Endothelial cell of umbilical vein (primary cell): ENCODE measurements around the gene MMP27. TPM values are rescaled to one million over a fixed set of nuclear protein-coding genes. Genes with fewer than 3 reads are reported as not detected.

Experiments used
- BruUV-seq: library from RNA; stranded (reverse); fragments of 400-500 nt; replicated peaks from 2 replicates; lab custom pipeline; 2021; lab: Mats Ljungman, UMichigan
- CTCF ChIA-PET: fragments of 300-600, 350-600 bp; sonication (Branson Sonifier 250); formaldehyde crosslinking; loops from one replicate; lab custom pipeline; 2021; ENCODE audit warnings: antibody characterized with exemption, inconsistent platforms; lab: Charles Lee
- POLR2A ChIA-PET: fragments of 300-600, 350-600 bp; sonication (Branson Sonifier 250); formaldehyde crosslinking; loops from one replicate; lab custom pipeline; 2021; ENCODE audit warnings: antibody characterized with exemption, inconsistent platforms; lab: Charles Lee
- DNase-seq: peaks from one replicate; pipeline ENCODE4 v3.0.0-alpha.2; 2011; ENCODE audit warnings: low read depth, low spot score
- FAIRE-seq: peaks from 2 replicates; lab custom pipeline; 2011; peaks lifted over from hg19 to GRCh38; lab: Jason Lieb, UNC
- H2AFZ ChIP-seq: 2 replicates; pipeline ENCODE4 v1.6.0; 2012; ENCODE audit warnings: low read depth, low read length, control low read depth, inconsistent platforms
- H3K27ac ChIP-seq: 2 replicates; pipeline ENCODE4 v1.5.1; 2011; ENCODE audit warnings: low read depth, mild to moderate bottlenecking, control low read depth, low read length, moderate library complexity; ENCODE audit not compliant: insufficient read depth
- H3K27me3 ChIP-seq, 2 experiments: 2 replicates each; pipeline versions ENCODE4 v1.6.0 to v1.6.1; 2011; ENCODE audit warnings: low read length in 2 of 2, mixed read lengths in 1 of 2; ENCODE audit not compliant: control insufficient read depth in 2 of 2, insufficient read depth in 2 of 2
- H3K36me3 ChIP-seq, 2 experiments: 2 replicates in 1 of 2; 3 replicates in 1 of 2; pipeline ENCODE4 v1.5.1; 2011; ENCODE audit warnings: low read length in 2 of 2, mild to moderate bottlenecking in 1 of 2, moderate library complexity in 1 of 2; ENCODE audit not compliant: control insufficient read depth in 2 of 2, insufficient read depth in 2 of 2; ENCODE audit errors: extremely low read depth in 1 of 2
- H3K4me1 ChIP-seq: 3 replicates; pipeline ENCODE4 v1.5.1; 2011; ENCODE audit warnings: mild to moderate bottlenecking, low read length; ENCODE audit not compliant: control insufficient read depth, insufficient read depth; ENCODE audit errors: extremely low read depth
- H3K4me2 ChIP-seq: 2 replicates; pipeline ENCODE4 v1.6.1; 2011; ENCODE audit warnings: low read length, control low read depth, mixed read lengths; ENCODE audit not compliant: insufficient read depth
- H3K4me3 ChIP-seq, 3 experiments: fragments of 200-600 bp in 1 of 3; sonication (generic), shearing (Covaris generic) in 1 of 3; replicated peaks in 1 of 3; 2 replicates each; pipeline ENCODE4 v1.5.1; 2011 to 2016; ENCODE audit warnings: control low read depth in 3 of 3, low read length in 3 of 3, mild to moderate bottlenecking in 2 of 3, inconsistent platforms in 1 of 3, low read depth in 1 of 3, moderate library complexity in 1 of 3; ENCODE audit not compliant: insufficient read depth in 1 of 3
- H3K79me2 ChIP-seq: 2 replicates; pipeline ENCODE4 v1.6.0; 2012; ENCODE audit warnings: low read length, inconsistent platforms; ENCODE audit not compliant: control insufficient read depth, insufficient read depth
- H3K9ac ChIP-seq: replicated peaks from 2 replicates; pipeline ENCODE3; 2011; ENCODE audit warnings: low read length, control low read depth; ENCODE audit not compliant: insufficient read depth; ENCODE audit errors: extremely low read depth
- H3K9me1 ChIP-seq: replicated peaks from 3 replicates; pipeline ENCODE4 v1.6.0; 2011; ENCODE audit warnings: mild to moderate bottlenecking, low read length; ENCODE audit not compliant: control insufficient read depth, insufficient read depth; ENCODE audit errors: extremely low read depth
- H3K9me3 ChIP-seq: replicated peaks from 2 replicates; pipeline ENCODE4 v1.5.1; 2012; ENCODE audit warnings: low read length, inconsistent platforms; ENCODE audit not compliant: control insufficient read depth, insufficient read depth
- H4K20me1 ChIP-seq: replicated peaks from 2 replicates; pipeline ENCODE3; 2011; ENCODE audit warnings: mild to moderate bottlenecking, low read length; ENCODE audit not compliant: control insufficient read depth, insufficient read depth; ENCODE audit errors: extremely low read depth
- CTCF ChIP-seq, 2 donors: IDR thresholded peaks; 1 replicate in 1 of 2; 2 replicates in 1 of 2; pipeline ENCODE4 v1.5.1; 2011; ENCODE audit warnings: low read length in 2 of 2, mild to moderate bottlenecking in 2 of 2, moderate library complexity in 2 of 2, control low read depth in 1 of 2, inconsistent platforms in 1 of 2, low read depth in 1 of 2; ENCODE audit not compliant: insufficient read depth in 1 of 2; ENCODE audit errors: extremely low read depth in 1 of 2
- EZH2 ChIP-seq: IDR thresholded peaks from 2 replicates; pipeline ENCODE4 v1.6.1; 2012; ENCODE audit warnings: borderline replicate concordance, low read depth, mild to moderate bottlenecking, moderate library complexity, low read length, inconsistent platforms; ENCODE audit not compliant: severe bottlenecking
- FOS ChIP-seq: IDR thresholded peaks from 2 replicates; pipeline ENCODE4 v1.6.1; 2011; ENCODE audit warnings: mild to moderate bottlenecking, low read length, moderate library complexity, borderline replicate concordance; ENCODE audit not compliant: insufficient read depth
- GATA2 ChIP-seq: IDR thresholded peaks from 2 replicates; pipeline ENCODE4 v1.7.0; 2011; ENCODE audit warnings: low read depth, mild to moderate bottlenecking, moderate library complexity, mixed read lengths, low read length; ENCODE audit not compliant: insufficient read length, insufficient read depth
- JUN ChIP-seq: IDR thresholded peaks from 2 replicates; pipeline ENCODE4 v1.6.1; 2011; ENCODE audit warnings: borderline replicate concordance, low read depth; ENCODE audit not compliant: insufficient read length, insufficient read depth
- MAX ChIP-seq: IDR thresholded peaks from 2 replicates; pipeline ENCODE4 v1.6.1; 2011; ENCODE audit not compliant: insufficient read depth, insufficient read length
- MYC ChIP-seq: IDR thresholded peaks from one replicate; pipeline ENCODE4 v1.6.1; 2011; ENCODE audit warnings: mild to moderate bottlenecking, low read depth, low read length
- POLR2A ChIP-seq: IDR thresholded peaks from 2 replicates; pipeline ENCODE4 v1.6.1; 2012; ENCODE audit warnings: low read depth, mild to moderate bottlenecking, control low read depth, low read length
- POLR2AphosphoS5 ChIP-seq: IDR thresholded peaks from 2 replicates; pipeline ENCODE4 v1.6.1; 2012; ENCODE audit warnings: low read depth, mild to moderate bottlenecking, control low read depth, low read length, moderate library complexity; ENCODE audit not compliant: insufficient read depth
- dilution Hi-C: fragments of 300-500 bp; cut with MboI; formaldehyde crosslinking; loops from one replicate; pipeline ENCODE4 v1.15.0; 2019; ENCODE audit warnings: low sequenced_read_pairs; ENCODE audit not compliant: extremely low pct_ligation_motif_present
- intact Hi-C: fragments of 100-400 bp; cut with micrococcal nuclease; formaldehyde crosslinking; loops from one replicate; pipeline ENCODE4 v1.10.0; 2022
- polyA plus RNA-seq, 4 experiments: library from polyadenylated mRNA; depleted of rRNA in 3 of 4; stranded (reverse) in 3 of 4; unstranded in 1 of 4; fragments of >200 nt; gene quantifications; 2 replicates each; pipeline versions ENCODE4 v1.2.1 to v1.2.3, GENCODE V29; 2011 to 2012; ENCODE audit warnings: missing spikeins in 1 of 4
- total RNA-seq: library from RNA; stranded (reverse); gene quantifications from 2 replicates; pipeline ENCODE4 v1.2.3, GENCODE V29; 2021

The MMP27 gene
- total and polyA plus RNA-seq, 2 donors (not counting 3 experiments of a cell fraction or from before 2014, with no cell fraction given): not detected

GRCh38 chr11:102753267-102753666 is 47.7 kb upstream of the MMP27 start:
- TF ChIP-seq POLR2A (no peak), MAX (no peak), CTCF (IDR thresholded peaks at IDR 0.05; ENCODE audit: extremely low read depth in 1 of 2, insufficient read depth in 1 of 2, low read depth in 1 of 2, low read length in 2 of 2) (no peak), EZH2 (no peak), JUN (no peak)
- intact Hi-C loops (no loop called here), dilution Hi-C loops (no loop called here)
- no peaks in the 10 kb centered on the region for H3K9me3 ChIP-seq
- POLR2A ChIA-PET: no interaction called here
- H3K9ac ChIP-seq: no peak overlapping the region
- DNase-seq: no peak
- peaks cover 6% of the 10 kb centered on the region for H3K4me1 ChIP-seq
- no TSS peak for BruUV-seq
- CTCF ChIA-PET: interaction anchor here (1.0 to 1.4 kb wide), 3 partner anchors 9 to 27 kb away, joined by 3 to 4 read pairs (median 3); partner anchors contain the start of gene MMP10
- no peak overlapping the region for H2AFZ ChIP-seq
- no peaks in the 10 kb centered on the region for H3K36me3 ChIP-seq
- FAIRE-seq: no peak
- no peak overlapping the region for H3K4me2 ChIP-seq
- H4K20me1 ChIP-seq: no peaks in the 10 kb centered on the region
- no peak overlapping the region for H3K4me3 ChIP-seq
- H3K9me1 ChIP-seq: no peaks in the 10 kb centered on the region
- H3K27ac ChIP-seq: no peak overlapping the region
- H3K27me3 ChIP-seq: peaks cover 29% of the 10 kb centered on the region in 2 experiments
- no peaks in the 10 kb centered on the region for H3K79me2 ChIP-seq

- intact Hi-C loops (no loop called here), dilution Hi-C loops (no loop called here)
- no peak for TF ChIP-seq MAX
- TF ChIP-seq JUN: no peak
- TF ChIP-seq GATA2: no peak
- TF ChIP-seq FOS: no peak
- TF ChIP-seq POLR2A: no peak
- TF ChIP-seq EZH2: no peak
- TF ChIP-seq POLR2AphosphoS5: no peak
- TF ChIP-seq CTCF (IDR thresholded peaks at IDR 0.05; ENCODE audit: extremely low read depth in 1 of 2, insufficient read depth in 1 of 2, low read depth in 1 of 2, low read length in 2 of 2): no peak
- TF ChIP-seq MYC: no peak
- H3K27me3 ChIP-seq: peaks cover 29 to 31% of the 10 kb centered on the region in 2 experiments
- H3K36me3 ChIP-seq: no peaks in the 10 kb centered on the region
- H3K79me2 ChIP-seq: no peaks in the 10 kb centered on the region
- H3K9me3 ChIP-seq: no peaks in the 10 kb centered on the region
- H3K9me1 ChIP-seq: no peaks in the 10 kb centered on the region
- no peak overlapping the region for H3K4me2 ChIP-seq
- FAIRE-seq (no peak), DNase-seq (no peak)
- no peak overlapping the region for H3K27ac ChIP-seq
- no peaks in the 10 kb centered on the region for H3K4me1 ChIP-seq
- no peak overlapping the region for H3K9ac ChIP-seq
- CTCF ChIA-PET: no interaction called here
- POLR2A ChIA-PET: no interaction called here
- H4K20me1 ChIP-seq: no peaks in the 10 kb centered on the region
- BruUV-seq: no TSS peak
- H3K4me3 ChIP-seq: no peak overlapping the region
- no peak overlapping the region for H2AFZ ChIP-seq
Observed at GRCh38 chr11:102751673-102752072, 46.1 kb upstream of the MMP27 start.
